Measurements from ENCODE around the gene ENTREP3.

DNA sequence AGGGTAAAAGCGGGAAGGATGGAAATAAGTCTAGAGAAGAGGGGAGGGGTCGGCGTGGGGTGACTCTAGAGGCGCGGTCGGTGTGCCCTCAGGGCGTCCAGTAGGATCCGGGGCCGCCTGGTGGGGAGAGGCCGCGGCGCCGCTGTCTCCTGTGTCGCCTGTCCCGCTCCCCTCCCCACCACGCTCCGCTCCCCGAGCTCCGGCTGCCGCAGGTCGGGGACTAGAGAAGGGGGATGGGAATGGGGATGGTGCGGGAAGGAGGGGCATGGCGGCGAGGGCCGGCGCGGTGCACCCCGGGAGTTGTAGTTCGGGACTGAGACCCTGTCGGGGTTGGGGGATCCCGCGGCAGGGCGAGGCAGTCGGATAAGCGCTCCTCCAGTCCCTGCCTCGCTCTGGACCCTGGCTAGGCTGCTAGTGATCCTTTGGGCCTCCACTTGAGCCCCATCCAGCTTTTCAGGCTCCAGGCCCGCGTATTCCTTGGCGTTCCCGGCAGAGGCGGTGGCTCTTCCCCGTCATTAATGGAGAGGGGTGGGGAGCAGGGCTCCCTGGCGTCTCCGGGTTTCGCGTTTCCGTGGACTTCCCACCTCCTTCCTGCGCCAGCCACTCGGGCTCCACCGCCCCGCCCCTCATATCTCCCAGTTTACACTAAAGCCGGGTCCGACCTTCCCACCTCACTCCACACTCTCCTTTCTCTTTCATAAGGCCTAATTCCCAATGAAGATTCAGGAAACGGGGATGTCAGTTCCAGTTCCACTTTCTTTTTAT, at the start of gene ENTREP3:
- TF ChIP-seq, protein P1, sequence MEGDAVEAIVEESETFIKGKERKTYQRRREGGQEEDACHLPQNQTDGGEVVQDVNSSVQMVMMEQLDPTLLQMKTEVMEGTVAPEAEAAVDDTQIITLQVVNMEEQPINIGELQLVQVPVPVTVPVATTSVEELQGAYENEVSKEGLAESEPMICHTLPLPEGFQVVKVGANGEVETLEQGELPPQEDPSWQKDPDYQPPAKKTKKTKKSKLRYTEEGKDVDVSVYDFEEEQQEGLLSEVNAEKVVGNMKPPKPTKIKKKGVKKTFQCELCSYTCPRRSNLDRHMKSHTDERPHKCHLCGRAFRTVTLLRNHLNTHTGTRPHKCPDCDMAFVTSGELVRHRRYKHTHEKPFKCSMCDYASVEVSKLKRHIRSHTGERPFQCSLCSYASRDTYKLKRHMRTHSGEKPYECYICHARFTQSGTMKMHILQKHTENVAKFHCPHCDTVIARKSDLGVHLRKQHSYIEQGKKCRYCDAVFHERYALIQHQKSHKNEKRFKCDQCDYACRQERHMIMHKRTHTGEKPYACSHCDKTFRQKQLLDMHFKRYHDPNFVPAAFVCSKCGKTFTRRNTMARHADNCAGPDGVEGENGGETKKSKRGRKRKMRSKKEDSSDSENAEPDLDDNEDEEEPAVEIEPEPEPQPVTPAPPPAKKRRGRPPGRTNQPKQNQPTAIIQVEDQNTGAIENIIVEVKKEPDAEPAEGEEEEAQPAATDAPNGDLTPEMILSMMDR (IDR thresholded peaks at IDR 0.05; ENCODE audit: insufficient read depth, low read length): no peak
- peak; percentile 59; the same call in 1 of the 2 replicates for TF ChIP-seq POLR2AphosphoS5 (IDR thresholded peaks at IDR 0.05; ENCODE audit: low read depth)
